HepG2 (cell line): ENCODE measurements around the gene SYCE3. TPM values are rescaled to one million over a fixed set of nuclear protein-coding genes. Genes with fewer than 3 reads are reported as not detected.

Source experiments
- ATAD3A ChIP-seq: sonication (generic); formaldehyde crosslinking; IDR thresholded peaks from 2 replicates; pipeline ENCODE4 v1.4.0; 2020; ENCODE audit warnings: missing genetic modification reagents
- DNMT1 ChIP-seq: sonication (generic); formaldehyde crosslinking; IDR thresholded peaks from 2 replicates; pipeline ENCODE4 v1.5.1; 2020; ENCODE audit warnings: mild to moderate bottlenecking, missing genetic modification reagents
- GLI4 ChIP-seq: sonication (generic); formaldehyde crosslinking; IDR thresholded peaks from 2 replicates; pipeline ENCODE4 v1.5.1; 2020; ENCODE audit warnings: missing genetic modification reagents, mild to moderate bottlenecking, moderate library complexity, borderline replicate concordance
- HMG20A ChIP-seq: IDR thresholded peaks from 2 replicates; pipeline ENCODE4 v1.6.1; 2016; ENCODE audit warnings: borderline replicate concordance
- HOXD1 ChIP-seq: sonication (generic); formaldehyde crosslinking; IDR thresholded peaks from 2 replicates; pipeline ENCODE4 v1.5.0; 2020; ENCODE audit warnings: missing genetic modification reagents
- IKZF4 ChIP-seq: sonication (generic); formaldehyde crosslinking; IDR thresholded peaks from 2 replicates; pipeline ENCODE4 v1.5.1; 2020; ENCODE audit warnings: borderline replicate concordance, mild to moderate bottlenecking, low read depth, missing genetic modification reagents; ENCODE audit errors: not compliant biosample characterization
- ISL2 ChIP-seq: sonication (generic); formaldehyde crosslinking; IDR thresholded peaks from 2 replicates; pipeline ENCODE4 v1.5.0; 2020; ENCODE audit warnings: missing genetic modification reagents
- KMT2A ChIP-seq: sonication (generic); formaldehyde crosslinking; IDR thresholded peaks from 2 replicates; pipeline ENCODE4 v1.4.0; 2020; ENCODE audit warnings: missing genetic modification reagents
- MAFG ChIP-seq: sonication (generic); formaldehyde crosslinking; IDR thresholded peaks from 2 replicates; pipeline ENCODE4 v1.5.1; 2020; ENCODE audit warnings: mild to moderate bottlenecking, missing genetic modification reagents
- MTF2 ChIP-seq: sonication (generic); formaldehyde crosslinking; IDR thresholded peaks from 2 replicates; pipeline ENCODE4 v1.5.0; 2020; ENCODE audit warnings: missing genetic modification reagents, borderline replicate concordance
- POLR2A ChIP-seq, 2 experiments: IDR thresholded peaks; 2 replicates each; pipeline ENCODE4 v1.6.1; 2011; ENCODE audit warnings: low read depth in 2 of 2, low read length in 2 of 2, mild to moderate bottlenecking in 1 of 2, moderate library complexity in 1 of 2; ENCODE audit not compliant: insufficient read depth in 1 of 2
- POLR2AphosphoS5 ChIP-seq: IDR thresholded peaks from 2 replicates; pipeline ENCODE4 v1.6.1; 2012; ENCODE audit warnings: low read depth, low read length
- RXRA ChIP-seq: sonication (generic); formaldehyde crosslinking; IDR thresholded peaks from 2 replicates; pipeline ENCODE4 v1.5.1; 2020; ENCODE audit warnings: missing genetic modification reagents
- ZNF44 ChIP-seq: sonication (generic); formaldehyde crosslinking; IDR thresholded peaks from 2 replicates; pipeline ENCODE4 v1.5.1; 2020; ENCODE audit warnings: mild to moderate bottlenecking, missing genetic modification reagents
- ZNF546 ChIP-seq: sonication (generic); formaldehyde crosslinking; conservative IDR thresholded peaks from 2 replicates; pipeline ENCODE4 v1.8.1; 2023; ENCODE audit warnings: mild to moderate bottlenecking, missing genetic modification reagents
- ZNF552 ChIP-seq: sonication (generic); formaldehyde crosslinking; IDR thresholded peaks from 2 replicates; pipeline ENCODE4 v1.9.0; 2022; ENCODE audit warnings: missing genetic modification reagents, mild to moderate bottlenecking, borderline replicate concordance
- ZNF749 ChIP-seq: sonication (generic); formaldehyde crosslinking; IDR thresholded peaks from 2 replicates; pipeline ENCODE4 v1.8.0; 2022; ENCODE audit warnings: mild to moderate bottlenecking, missing genetic modification reagents, moderate library complexity, borderline replicate concordance
- polyA plus RNA-seq, 8 experiments: library from polyadenylated mRNA; depleted of rRNA in 3 of 8; stranded (reverse) in 7 of 8; unstranded in 1 of 8; fragments of >200 nt; fragmentation: Illumina TruSeq in 4 of 8; extraction: Trizol in 4 of 8; gene quantifications; 2 replicates each; pipeline versions ENCODE4 v1.2.1 to v1.2.3, GENCODE V29; 2011 to 2016; ENCODE audit warnings: low read depth in 4 of 8, missing spikeins in 1 of 8, mixed read lengths in 1 of 8; ENCODE audit not compliant: insufficient read depth in 1 of 8
- total RNA-seq, 5 experiments: library from RNA; depleted of rRNA; stranded (reverse); fragments of >200 nt; fragmentation: Illumina TruSeq; extraction: Trizol; gene quantifications; 2 replicates each; pipeline ENCODE4 v1.2.3, GENCODE V29; 2016; ENCODE audit warnings: low read depth in 1 of 5
- TF ChIP-seq, protein P1 (sequence below): IDR thresholded peaks from 2 replicates; pipeline ENCODE4 v1.6.1; 2012; ENCODE audit warnings: inconsistent platforms
- TF ChIP-seq, protein P2 (sequence below): sonication (generic); formaldehyde crosslinking; IDR thresholded peaks from 2 replicates; pipeline ENCODE4 v1.4.0; 2020; ENCODE audit warnings: mild to moderate bottlenecking, missing genetic modification reagents
- TF ChIP-seq, protein P3 (sequence below): sonication (generic); formaldehyde crosslinking; IDR thresholded peaks from 2 replicates; pipeline ENCODE4 v1.4.0; 2020; ENCODE audit warnings: missing genetic modification reagents, low read depth, mild to moderate bottlenecking, borderline replicate concordance
- TF ChIP-seq, protein P4 (sequence below): IDR thresholded peaks from 2 replicates; pipeline ENCODE4 v1.6.1; 2016; ENCODE audit warnings: missing genetic modification reagents, missing compliant biosample characterization
- TF ChIP-seq, protein P5 (sequence below): sonication (generic); formaldehyde crosslinking; IDR thresholded peaks from 2 replicates; pipeline ENCODE4 v1.5.1; 2020; ENCODE audit warnings: mild to moderate bottlenecking, missing genetic modification reagents, borderline replicate concordance

Gene SYCE3
- total and polyA plus RNA-seq, 2 of the 13 experiments (the other 11 are each of a cell fraction or from before 2014, with no cell fraction given): not detected

DNA sequence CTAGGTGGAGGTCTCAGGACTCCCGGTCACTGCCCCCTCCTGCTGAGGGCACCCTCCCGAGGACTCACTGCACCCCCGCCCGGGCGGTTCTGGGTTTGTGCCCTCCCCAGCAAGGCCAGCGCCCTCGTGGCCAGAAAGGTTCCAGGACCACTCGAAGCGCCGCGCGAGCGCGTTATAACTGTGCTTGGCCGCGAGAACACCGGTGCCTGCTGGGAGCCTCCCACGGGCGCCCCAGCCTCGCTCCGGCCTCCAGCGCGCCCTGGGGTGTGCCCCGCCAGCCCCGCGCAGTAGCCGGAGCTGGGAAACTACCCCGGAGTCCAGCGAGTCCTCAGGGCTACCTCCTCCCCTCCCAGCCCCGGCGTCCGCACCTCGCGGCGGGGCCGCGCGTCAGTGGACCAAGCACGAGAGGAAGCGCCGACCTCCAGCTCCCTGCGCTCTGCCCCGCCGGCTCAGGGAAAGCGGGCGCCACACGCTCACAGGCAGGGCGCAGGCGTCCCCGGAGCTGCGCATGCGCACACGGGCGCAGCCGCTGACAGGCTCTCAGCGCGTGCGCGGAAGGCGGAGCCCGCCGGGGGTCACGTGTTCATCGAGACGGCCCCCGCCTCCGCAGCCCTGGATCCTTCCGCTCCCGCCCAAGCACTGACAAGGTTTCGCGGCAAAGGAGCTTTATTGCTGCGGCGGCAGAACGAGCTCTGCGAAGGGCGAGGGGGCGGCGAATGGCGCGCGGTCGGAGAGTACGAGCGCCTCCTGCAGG lies 37.4 kb downstream of the SYCE3 start, which contains the start of gene SCO2 (continued):
- TF ChIP-seq IKZF4 (CRISPR knock-in tag): peak; percentile 59
- 0 out of 2 replicates have a peak, but pooled peaks have one; percentile 23 for TF ChIP-seq ISL2 (CRISPR knock-in tag)
- TF ChIP-seq, protein P1, sequence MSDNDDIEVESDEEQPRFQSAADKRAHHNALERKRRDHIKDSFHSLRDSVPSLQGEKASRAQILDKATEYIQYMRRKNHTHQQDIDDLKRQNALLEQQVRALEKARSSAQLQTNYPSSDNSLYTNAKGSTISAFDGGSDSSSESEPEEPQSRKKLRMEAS: peak; percentile 90
- TF ChIP-seq POLR2AphosphoS5: peak; percentile 68
- TF ChIP-seq, protein P2, sequence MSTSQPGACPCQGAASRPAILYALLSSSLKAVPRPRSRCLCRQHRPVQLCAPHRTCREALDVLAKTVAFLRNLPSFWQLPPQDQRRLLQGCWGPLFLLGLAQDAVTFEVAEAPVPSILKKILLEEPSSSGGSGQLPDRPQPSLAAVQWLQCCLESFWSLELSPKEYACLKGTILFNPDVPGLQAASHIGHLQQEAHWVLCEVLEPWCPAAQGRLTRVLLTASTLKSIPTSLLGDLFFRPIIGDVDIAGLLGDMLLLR (CRISPR knock-in tag): peak; percentile 37; the same call in 1 of the 2 replicates
- TF ChIP-seq ZNF44 (CRISPR knock-in tag): peak; percentile 90
- TF ChIP-seq ATAD3A (CRISPR knock-in tag): no peak
- TF ChIP-seq KMT2A: peak; percentile 49; the same call in 1 of the 2 replicates
- TF ChIP-seq DNMT1 (CRISPR knock-in tag): peak; percentile 19; the same call in 1 of the 2 replicates
- peak; percentile 22; the same call in 1 of the 2 replicates for TF ChIP-seq HOXD1 (CRISPR knock-in tag)
- TF ChIP-seq ZNF749 (CRISPR knock-in tag): peak; percentile 85
- TF ChIP-seq, protein P3, sequence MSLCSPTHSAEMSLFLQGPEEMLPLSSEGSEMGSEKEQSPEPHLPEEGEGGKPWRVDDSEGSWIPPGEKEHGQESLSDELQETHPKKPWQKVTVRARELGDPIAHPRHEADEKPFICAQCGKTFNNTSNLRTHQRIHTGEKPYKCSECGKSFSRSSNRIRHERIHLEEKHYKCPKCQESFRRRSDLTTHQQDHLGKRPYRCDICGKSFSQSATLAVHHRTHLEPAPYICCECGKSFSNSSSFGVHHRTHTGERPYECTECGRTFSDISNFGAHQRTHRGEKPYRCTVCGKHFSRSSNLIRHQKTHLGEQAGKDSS (CRISPR knock-in tag): peak; percentile 17; the same call in 1 of the 2 replicates
- TF ChIP-seq HMG20A (CRISPR knock-in tag): no peak
- TF ChIP-seq ZNF546 (CRISPR knock-in tag): peak; percentile 94; the same call in 1 of the 2 replicates
- TF ChIP-seq MAFG (CRISPR knock-in tag): 0 out of 2 replicates have a peak, but pooled peaks have one; percentile 46
- peak; percentile 92 for TF ChIP-seq ZNF552 (CRISPR knock-in tag)
- TF ChIP-seq, protein P4, sequence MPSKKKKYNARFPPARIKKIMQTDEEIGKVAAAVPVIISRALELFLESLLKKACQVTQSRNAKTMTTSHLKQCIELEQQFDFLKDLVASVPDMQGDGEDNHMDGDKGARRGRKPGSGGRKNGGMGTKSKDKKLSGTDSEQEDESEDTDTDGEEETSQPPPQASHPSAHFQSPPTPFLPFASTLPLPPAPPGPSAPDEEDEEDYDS (CRISPR knock-in tag): 0 out of 2 replicates have a peak, but pooled peaks have one; percentile 31
- TF ChIP-seq, protein P5, sequence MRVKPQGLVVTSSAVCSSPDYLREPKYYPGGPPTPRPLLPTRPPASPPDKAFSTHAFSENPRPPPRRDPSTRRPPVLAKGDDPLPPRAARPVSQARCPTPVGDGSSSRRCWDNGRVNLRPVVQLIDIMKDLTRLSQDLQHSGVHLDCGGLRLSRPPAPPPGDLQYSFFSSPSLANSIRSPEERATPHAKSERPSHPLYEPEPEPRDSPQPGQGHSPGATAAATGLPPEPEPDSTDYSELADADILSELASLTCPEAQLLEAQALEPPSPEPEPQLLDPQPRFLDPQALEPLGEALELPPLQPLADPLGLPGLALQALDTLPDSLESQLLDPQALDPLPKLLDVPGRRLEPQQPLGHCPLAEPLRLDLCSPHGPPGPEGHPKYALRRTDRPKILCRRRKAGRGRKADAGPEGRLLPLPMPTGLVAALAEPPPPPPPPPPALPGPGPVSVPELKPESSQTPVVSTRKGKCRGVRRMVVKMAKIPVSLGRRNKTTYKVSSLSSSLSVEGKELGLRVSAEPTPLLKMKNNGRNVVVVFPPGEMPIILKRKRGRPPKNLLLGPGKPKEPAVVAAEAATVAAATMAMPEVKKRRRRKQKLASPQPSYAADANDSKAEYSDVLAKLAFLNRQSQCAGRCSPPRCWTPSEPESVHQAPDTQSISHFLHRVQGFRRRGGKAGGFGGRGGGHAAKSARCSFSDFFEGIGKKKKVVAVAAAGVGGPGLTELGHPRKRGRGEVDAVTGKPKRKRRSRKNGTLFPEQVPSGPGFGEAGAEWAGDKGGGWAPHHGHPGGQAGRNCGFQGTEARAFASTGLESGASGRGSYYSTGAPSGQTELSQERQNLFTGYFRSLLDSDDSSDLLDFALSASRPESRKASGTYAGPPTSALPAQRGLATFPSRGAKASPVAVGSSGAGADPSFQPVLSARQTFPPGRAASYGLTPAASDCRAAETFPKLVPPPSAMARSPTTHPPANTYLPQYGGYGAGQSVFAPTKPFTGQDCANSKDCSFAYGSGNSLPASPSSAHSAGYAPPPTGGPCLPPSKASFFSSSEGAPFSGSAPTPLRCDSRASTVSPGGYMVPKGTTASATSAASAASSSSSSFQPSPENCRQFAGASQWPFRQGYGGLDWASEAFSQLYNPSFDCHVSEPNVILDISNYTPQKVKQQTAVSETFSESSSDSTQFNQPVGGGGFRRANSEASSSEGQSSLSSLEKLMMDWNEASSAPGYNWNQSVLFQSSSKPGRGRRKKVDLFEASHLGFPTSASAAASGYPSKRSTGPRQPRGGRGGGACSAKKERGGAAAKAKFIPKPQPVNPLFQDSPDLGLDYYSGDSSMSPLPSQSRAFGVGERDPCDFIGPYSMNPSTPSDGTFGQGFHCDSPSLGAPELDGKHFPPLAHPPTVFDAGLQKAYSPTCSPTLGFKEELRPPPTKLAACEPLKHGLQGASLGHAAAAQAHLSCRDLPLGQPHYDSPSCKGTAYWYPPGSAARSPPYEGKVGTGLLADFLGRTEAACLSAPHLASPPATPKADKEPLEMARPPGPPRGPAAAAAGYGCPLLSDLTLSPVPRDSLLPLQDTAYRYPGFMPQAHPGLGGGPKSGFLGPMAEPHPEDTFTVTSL: no peak
- TF ChIP-seq GLI4 (CRISPR knock-in tag): 0 out of 2 replicates have a peak, but pooled peaks have one; percentile 39
- peak; percentile 63; the same call in 1 of the 2 replicates for TF ChIP-seq RXRA (CRISPR knock-in tag)
- TF ChIP-seq MTF2 (CRISPR knock-in tag): 0 out of 2 replicates have a peak, but pooled peaks have one; percentile 31
- TF ChIP-seq POLR2A (IDR thresholded peaks at IDR 0.05; ENCODE audit: insufficient read depth in 1 of 2, low read depth in 2 of 2, low read length in 2 of 2): peak in 1 of 2 experiments; percentile 47; a peak in 2 of 4 replicates
